Measurements from ENCODE around the gene PCDHGA7.
A peak's percentile ranks its signal among the peaks of the same experiment; 100 is the strongest.
"Not testable (repeated sequence)": the region's sequence is repeated elsewhere in the genome, so short reads cannot be mapped to it uniquely, and the experiment has no call there.

PCDHGA7 gene

GRCh38 chr5:141366016-141366896 is 16.3 kb upstream of the PCDHGA7 start:
- DNase-seq (ENCODE audit: low read depth in 3 of 3, low spot score in 1 of 3): no peak

GRCh38 chr5:141369994-141370848 is 12.3 kb upstream of the PCDHGA7 start, which contains the start of gene PCDHGB3:
Gene PCDHGB3 (plus strand): TSS chr5:141370242. CDS start chr5:141370395, 153 bp downstream.
- peak in 1 of 3 donors; percentile 11 for DNase-seq (ENCODE audit: low read depth in 3 of 3, low spot score in 1 of 3)

GRCh38 chr5:141371572-141372475 is 10.7 kb upstream of the PCDHGA7 start:
- DNase-seq (ENCODE audit: low read depth in 3 of 3, low spot score in 1 of 3): no peak

- DNase-seq (ENCODE audit: low read depth in 3 of 3, low spot score in 1 of 3): no peak
Observed at GRCh38 chr5:141373673-141374317, 8.7 kb upstream of the PCDHGA7 start, which contains the start of gene PCDHGA6. Gene PCDHGA6 (plus strand): TSS chr5:141373891. CDS start chr5:141374084, 193 bp downstream.

GRCh38 chr5:141374627-141375026 is 7.9 kb upstream of the PCDHGA7 start:
- DNase-seq (ENCODE audit: low read depth in 3 of 3, low spot score in 1 of 3): no peak

- DNase-seq (ENCODE audit: low read depth in 3 of 3, low spot score in 1 of 3): not testable (repeated sequence)
Observed at GRCh38 chr5:141375444-141376155, 6.9 kb upstream of the PCDHGA7 start.

- DNase-seq (ENCODE audit: low read depth in 3 of 3, low spot score in 1 of 3): no peak
Observed at GRCh38 chr5:141383345-141383744, 803 bp downstream of the PCDHGA7 start.

GRCh38 chr5:141384471-141385267 is 2.1 kb downstream of the PCDHGA7 start:
- DNase-seq (ENCODE audit: low read depth in 3 of 3, low spot score in 1 of 3): no peak

GRCh38 chr5:141387557-141388311 is 5.2 kb downstream of the PCDHGA7 start, which contains the start of gene PCDHGB4:
Gene PCDHGB4 (plus strand): TSS chr5:141387698. CDS start chr5:141387885, 187 bp downstream.
- not testable (repeated sequence) for DNase-seq (ENCODE audit: low read depth in 3 of 3, low spot score in 1 of 3)

- no peak for DNase-seq (ENCODE audit: low read depth in 3 of 3, low spot score in 1 of 3)
Observed at GRCh38 chr5:141388661-141389060, 6.1 kb downstream of the PCDHGA7 start.

- DNase-seq (ENCODE audit: low read depth in 3 of 3, low spot score in 1 of 3): no peak
Observed at GRCh38 chr5:141389153-141390042, 6.9 kb downstream of the PCDHGA7 start.

- no peak for DNase-seq (ENCODE audit: low read depth in 3 of 3, low spot score in 1 of 3)
Observed at GRCh38 chr5:141392429-141393198, 10.1 kb downstream of the PCDHGA7 start, which contains the start of gene PCDHGA8. Gene PCDHGA8 (plus strand): TSS chr5:141392633. CDS start chr5:141392814, 181 bp downstream.

- no peak for DNase-seq (ENCODE audit: low read depth in 3 of 3, low spot score in 1 of 3)
Observed at GRCh38 chr5:141393267-141393666, 10.7 kb downstream of the PCDHGA7 start.

GRCh38 chr5:141394401-141395187 is 12.1 kb downstream of the PCDHGA7 start:
- DNase-seq (ENCODE audit: low read depth in 3 of 3, low spot score in 1 of 3): not testable (repeated sequence)
